HG03571 (cell line): ENCODE data around the gene TMCO5A.

Experiments used
- ATAC-seq: cut with Tn5 transposase; IDR thresholded peaks from one replicate; pipeline ENCODE4 v1.9.1; 2021; ENCODE audit not compliant: unreplicated experiment

The TMCO5A gene

GRCh38 chr15:37967788-37968187, 33.3 kb downstream of the TMCO5A start:
- no peak for ATAC-seq

- ATAC-seq: no peak
Observed at GRCh38 chr15:37973856-37974255, 39.4 kb downstream of the TMCO5A start.

GRCh38 chr15:37978231-37978630, 43.8 kb downstream of the TMCO5A start:
- no peak for ATAC-seq

- no peak for ATAC-seq
Observed at GRCh38 chr15:37979671-37980409, 45.4 kb downstream of the TMCO5A start.

- no peak for ATAC-seq
Observed at GRCh38 chr15:37981201-37981600, 46.8 kb downstream of the TMCO5A start.

- ATAC-seq: no peak
Observed at GRCh38 chr15:37981775-37982174, 47.3 kb downstream of the TMCO5A start.

- ATAC-seq: no peak
Observed at GRCh38 chr15:37984368-37984767, 49.9 kb downstream of the TMCO5A start.

GRCh38 chr15:37995461-37996347, 61.3 kb downstream of the TMCO5A start:
- no peak for ATAC-seq
